K562 (cell line): Measurements from ENCODE around the gene HYOU1. TPM values are rescaled to one million over a fixed set of nuclear protein-coding genes. Genes with fewer than 3 reads are reported as not detected.

Source experiments
- ARID2 ChIP-seq: fragments of 450-650 bp; IDR thresholded peaks from 2 replicates; pipeline ENCODE4 v1.6.1; 2017; ENCODE audit warnings: antibody characterized with exemption, mild to moderate bottlenecking
- CREB3 ChIP-seq: fragments of 450-650 bp; conservative IDR thresholded peaks from 2 replicates; pipeline ENCODE4 v1.6.1; 2016; ENCODE audit warnings: missing genetic modification characterization, low read depth, mild to moderate bottlenecking, missing compliant biosample characterization, moderate library complexity
- FOSL1 ChIP-seq: fragments of 200-800 bp; sonication (Bioruptor generic); conservative IDR thresholded peaks from 2 replicates; pipeline ENCODE4 v1.6.1; 2016; ENCODE audit warnings: missing genetic modification characterization, missing compliant biosample characterization
- FOXK2 ChIP-seq, 2 experiments: fragments of 450-650 bp; IDR thresholded peaks in 1 of 2; conservative IDR thresholded peaks in 1 of 2; 2 replicates each; pipeline ENCODE4 v1.6.1; 2016; ENCODE audit warnings: low read depth in 2 of 2, mild to moderate bottlenecking in 1 of 2
- FOXM1 ChIP-seq, 2 experiments: fragments of 450-650 bp in 1 of 2; sonication (generic) in 1 of 2; formaldehyde crosslinking in 1 of 2; IDR thresholded peaks; 2 replicates each; pipeline versions ENCODE4 v1.6.1 to v1.9.0; 2017 to 2022; ENCODE audit warnings: low read depth in 2 of 2, mild to moderate bottlenecking in 2 of 2, missing genetic modification reagents in 1 of 2, moderate library complexity in 1 of 2
- HDAC3 ChIP-seq: fragments of 450-650 bp; IDR thresholded peaks from 2 replicates; pipeline ENCODE4 v1.6.1; 2018; ENCODE audit warnings: borderline replicate concordance, mild to moderate bottlenecking, moderate library complexity; ENCODE audit not compliant: partially characterized antibody
- MAFK ChIP-seq: IDR thresholded peaks from 2 replicates; pipeline ENCODE4 v1.6.1; 2011; ENCODE audit warnings: low read length, improper control_type of control experiment
- NBN ChIP-seq: fragments of 450-650 bp; IDR thresholded peaks from 2 replicates; pipeline ENCODE4 v1.6.1; 2016; ENCODE audit warnings: low read depth, mild to moderate bottlenecking
- RBM15 ChIP-seq: fragments of 200-400 bp; formaldehyde crosslinking; IDR thresholded peaks from 2 replicates; pipeline ENCODE4 v1.6.1; 2018; ENCODE audit warnings: mild to moderate bottlenecking, low read length, moderate library complexity; ENCODE audit not compliant: insufficient read depth
- RERE ChIP-seq: sonication (generic); formaldehyde crosslinking; IDR thresholded peaks from 2 replicates; pipeline ENCODE4 v1.8.0; 2023; ENCODE audit warnings: missing genetic modification reagents, mild to moderate bottlenecking, borderline replicate concordance
- SAFB2 ChIP-seq: fragments of 200-400 bp; formaldehyde crosslinking; IDR thresholded peaks from 2 replicates; pipeline ENCODE4 v1.6.1; 2018; ENCODE audit warnings: borderline replicate concordance, low read length, low read depth, moderate library complexity; ENCODE audit not compliant: severe bottlenecking
- SETDB1 ChIP-seq: IDR thresholded peaks from one replicate; pipeline ENCODE4 v1.6.1; 2012; ENCODE audit warnings: low read length, control low read depth, inconsistent platforms
- TFAP4 ChIP-seq: sonication (generic); formaldehyde crosslinking; IDR thresholded peaks from 2 replicates; pipeline ENCODE4 v1.8.0; 2022; ENCODE audit warnings: missing genetic modification reagents, mild to moderate bottlenecking, moderate library complexity, borderline replicate concordance
- TSC22D4 ChIP-seq: fragments of 450-650 bp; IDR thresholded peaks from 2 replicates; pipeline ENCODE4 v1.6.1; 2016; ENCODE audit warnings: missing genetic modification characterization, missing biosample characterization, control low read depth
- U2AF2 ChIP-seq: fragments of 200-400 bp; formaldehyde crosslinking; optimal IDR thresholded peaks from 2 replicates; pipeline ENCODE3; 2017; ENCODE audit warnings: low read depth, mild to moderate bottlenecking, low read length
- XRCC4 ChIP-seq: IDR thresholded peaks from one replicate; pipeline ENCODE4 v1.6.1; 2011; ENCODE audit not compliant: insufficient read depth, insufficient read length; ENCODE audit errors: extremely low read depth
- YBX1 ChIP-seq: fragments of 450-650 bp; IDR thresholded peaks from 2 replicates; pipeline ENCODE4 v1.7.1; 2016; ENCODE audit warnings: mild to moderate bottlenecking
- ZNF589 ChIP-seq: fragments of 200-800 bp; sonication (Bioruptor generic); IDR thresholded peaks from 2 replicates; pipeline ENCODE4 v1.6.1; 2016; ENCODE audit warnings: low read depth, missing genetic modification characterization, missing compliant biosample characterization
- polyA plus RNA-seq, 8 experiments: library from polyadenylated mRNA; depleted of rRNA in 4 of 8; stranded (reverse) in 5 of 8; unstranded in 3 of 8; fragments of >200 nt; fragmentation: Nextera tagmentation in 2 of 8; fragmentation: Illumina TruSeq in 1 of 8; extraction: Ambion mirVana in 2 of 8; extraction: Trizol in 1 of 8; gene quantifications; 2 replicates each; pipeline versions ENCODE4 v1.2.1 to v1.2.3, GENCODE V29; 2011 to 2014; ENCODE audit warnings: inconsistent platforms in 1 of 8, missing spikeins in 1 of 8
- total RNA-seq, 7 experiments: library from RNA; depleted of rRNA in 6 of 7; stranded (reverse); fragments of >200 nt in 6 of 7; fragmentation: Illumina TruSeq in 2 of 7; extraction: Trizol in 2 of 7; gene quantifications; 2 replicates each; pipeline versions ENCODE4 v1.2.1 to v1.2.3, GENCODE V29; 2011 to 2021; ENCODE audit warnings: low replicate concordance in 1 of 7
- TF ChIP-seq, protein P1 (sequence below): fragments of 250-450 bp; sonication (Bioruptor Pico); IDR thresholded peaks from 2 replicates; pipeline ENCODE4 v1.5.0; 2021

The HYOU1 gene
- total and polyA plus RNA-seq, 9 of the 15 experiments (the other 6 are each of a cell fraction or from before 2014, with no cell fraction given), result 19.5 to 197 (median 128) TPM

DNA sequence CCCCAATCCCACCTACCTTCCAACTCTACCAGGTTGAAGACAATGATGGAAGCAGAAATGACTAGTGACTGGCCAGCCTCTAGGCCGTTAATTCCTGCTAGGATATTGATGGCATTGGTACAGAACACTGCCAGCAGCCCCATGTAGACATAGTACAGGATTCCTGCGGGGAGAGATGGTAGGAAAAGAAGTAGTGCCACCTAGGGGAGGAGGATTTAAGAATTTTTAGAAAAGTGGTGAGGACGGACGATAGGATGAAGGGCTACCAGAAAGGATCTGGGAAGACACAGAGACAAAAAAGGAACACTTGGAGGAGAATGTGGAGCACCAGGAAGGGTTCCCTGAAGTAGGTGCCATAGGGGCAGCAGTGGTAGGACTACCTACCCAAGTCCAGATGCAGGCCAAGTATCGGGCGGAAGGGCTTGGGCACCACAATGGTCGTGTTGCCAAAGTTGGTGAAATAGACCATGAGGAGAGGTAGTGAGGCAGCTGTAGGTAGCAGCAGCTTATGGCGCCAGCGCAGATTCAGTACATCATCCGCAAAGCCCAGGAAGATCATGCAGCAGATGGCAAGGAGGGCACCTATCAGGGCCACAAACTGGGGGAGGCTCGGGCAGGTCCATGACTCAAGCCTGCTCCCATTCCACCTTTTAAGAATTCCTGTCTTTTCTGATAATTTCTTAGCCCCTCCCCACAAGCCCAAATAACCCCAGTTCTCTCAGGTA, 43.4 kb upstream of the HYOU1 start (continued):
- peak; percentile 11; the same call in 1 of the 2 replicates for TF ChIP-seq ARID2
- TF ChIP-seq FOXM1 (IDR thresholded peaks at IDR 0.05; ENCODE audit: low read depth), result no peak
- TF ChIP-seq FOXM1 (CRISPR knock-in tag; IDR thresholded peaks at IDR 0.05; ENCODE audit: low read depth), result no peak
- TF ChIP-seq MAFK, result no peak
- TF ChIP-seq NBN, result 0 out of 2 replicates have a peak, but pooled peaks have one; percentile 37
- TF ChIP-seq ZNF589 (CRISPR knock-in tag), result no peak
- no peak for TF ChIP-seq SETDB1
- TF ChIP-seq YBX1, result no peak
- TF ChIP-seq U2AF2, result no peak
- peak in 1 of 2 experiments; percentile 65; a peak in 2 of 4 replicates for TF ChIP-seq FOXK2 (conservative IDR thresholded peaks at IDR 0.05 in 1 of 2, IDR thresholded peaks at IDR 0.05 in 1 of 2; ENCODE audit: low read depth in 2 of 2)
- no peak for TF ChIP-seq XRCC4
- TF ChIP-seq RERE (CRISPR knock-in tag), result no peak
- no peak for TF ChIP-seq TFAP4 (CRISPR knock-in tag)
- no peak for TF ChIP-seq FOSL1 (tag)
- TF ChIP-seq RBM15, result no peak
- no peak for TF ChIP-seq CREB3 (tag)
- TF ChIP-seq, protein P1, sequence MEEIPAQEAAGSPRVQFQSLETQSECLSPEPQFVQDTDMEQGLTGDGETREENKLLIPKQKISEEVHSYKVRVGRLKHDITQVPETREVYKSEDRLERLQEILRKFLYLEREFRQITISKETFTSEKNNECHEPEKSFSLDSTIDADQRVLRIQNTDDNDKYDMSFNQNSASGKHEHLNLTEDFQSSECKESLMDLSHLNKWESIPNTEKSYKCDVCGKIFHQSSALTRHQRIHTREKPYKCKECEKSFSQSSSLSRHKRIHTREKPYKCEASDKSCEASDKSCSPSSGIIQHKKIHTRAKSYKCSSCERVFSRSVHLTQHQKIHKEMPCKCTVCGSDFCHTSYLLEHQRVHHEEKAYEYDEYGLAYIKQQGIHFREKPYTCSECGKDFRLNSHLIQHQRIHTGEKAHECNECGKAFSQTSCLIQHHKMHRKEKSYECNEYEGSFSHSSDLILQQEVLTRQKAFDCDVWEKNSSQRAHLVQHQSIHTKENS (CRISPR knock-in tag), result no peak
- TF ChIP-seq TSC22D4 (tag), result no peak
- TF ChIP-seq SAFB2, result no peak
- no peak for TF ChIP-seq HDAC3
